Upper lobe of left lung (tissue), 6 donors: ENCODE measurements around the gene POFUT1. TPM values are rescaled to one million over a fixed set of nuclear protein-coding genes. Genes with fewer than 3 reads are reported as not detected.
A peak's percentile ranks its signal among the peaks of the same experiment; 100 is the strongest.

ENCODE experiments used
- ATAC-seq, 2 donors: fragments of 200-7000 bp; cut with Tn5 transposase; one replicate each; pipeline ENCODE4 v1.9.1; 2022; ENCODE audit warnings: mild to moderate bottlenecking in 2 of 2, moderate library complexity in 2 of 2; ENCODE audit not compliant: low FRiP score in 2 of 2
- DNase-seq, 2 donors: peaks; one replicate each; pipeline ENCODE4 v3.0.0-alpha.2; 2019 to 2020
- H3K27ac ChIP-seq, 4 donors: fragments of 200-600 bp; sonication (generic); one replicate each; pipeline ENCODE4 v1.5.1; 2016 to 2019
- H3K27me3 ChIP-seq, 4 donors: fragments of 200-600 bp; sonication (generic); one replicate each; pipeline ENCODE4 v1.5.1; 2017 to 2019
- H3K36me3 ChIP-seq, 4 donors: fragments of 200-600 bp; sonication (generic); one replicate each; pipeline ENCODE4 v1.5.1; 2016 to 2019
- H3K4me1 ChIP-seq, 4 donors: fragments of 200-600 bp; sonication (generic); one replicate each; pipeline ENCODE4 v1.5.1; 2018 to 2019
- H3K4me3 ChIP-seq, 4 donors: fragments of 200-600 bp; sonication (generic); one replicate each; pipeline ENCODE4 v1.5.1; 2017 to 2019; ENCODE audit warnings: mild to moderate bottlenecking in 2 of 4, moderate library complexity in 1 of 4
- H3K9me3 ChIP-seq, 4 donors: fragments of 200-600 bp; sonication (generic); one replicate each; pipeline ENCODE4 v1.5.1; 2018 to 2019
- EP300 ChIP-seq, 4 donors: sonication (generic); formaldehyde crosslinking; IDR thresholded peaks; one replicate each; pipeline ENCODE4 v1.5.1; 2017; ENCODE audit warnings: antibody characterized with exemption in 4 of 4, control low read depth in 2 of 4
- POLR2A ChIP-seq, 4 donors: fragments of 450-650 bp; IDR thresholded peaks; one replicate each; pipeline ENCODE4 v1.5.1; 2016 to 2017; ENCODE audit warnings: antibody characterized with exemption in 4 of 4, mild to moderate bottlenecking in 2 of 4
- POLR2AphosphoS5 ChIP-seq, 2 donors: sonication (generic); formaldehyde crosslinking; IDR thresholded peaks; one replicate each; pipeline ENCODE4 v1.5.1; 2017; ENCODE audit warnings: antibody characterized with exemption in 2 of 2
- WGBS, 2 donors: methylation state at CpG; one replicate each; pipeline ENCODE4 v1.1.5; 2017 to 2018; 5-methylcytosine and 5-hydroxymethylcytosine counted together
- total RNA-seq, 6 donors: library from RNA; depleted of rRNA in 4 of 6; stranded (reverse); fragments of >200 nt in 4 of 6; gene quantifications; one replicate each; pipeline versions ENCODE4 v1.1.0 to v1.2.1, GENCODE V29; 2016 to 2021
- TF ChIP-seq, protein P1 (sequence below), 6 experiments: fragments of 450-650 bp in 4 of 6; fragments of 200-600 bp in 2 of 6; sonication (generic) in 2 of 6; IDR thresholded peaks; one replicate each; pipeline ENCODE4 v1.5.1; 2016 to 2019; ENCODE audit warnings: antibody characterized with exemption in 6 of 6
- donor health status: DM: no; HTN: no; CAD: no; lungs with moderate emphysema.
- donor health status: DM: no; HTN: yes; CAD: no; lungs with severe emphysema.

POFUT1 gene
- total RNA-seq, 6 donors from 2014 or later: 12.6 to 31.5 (median 26.5) TPM

DNA sequence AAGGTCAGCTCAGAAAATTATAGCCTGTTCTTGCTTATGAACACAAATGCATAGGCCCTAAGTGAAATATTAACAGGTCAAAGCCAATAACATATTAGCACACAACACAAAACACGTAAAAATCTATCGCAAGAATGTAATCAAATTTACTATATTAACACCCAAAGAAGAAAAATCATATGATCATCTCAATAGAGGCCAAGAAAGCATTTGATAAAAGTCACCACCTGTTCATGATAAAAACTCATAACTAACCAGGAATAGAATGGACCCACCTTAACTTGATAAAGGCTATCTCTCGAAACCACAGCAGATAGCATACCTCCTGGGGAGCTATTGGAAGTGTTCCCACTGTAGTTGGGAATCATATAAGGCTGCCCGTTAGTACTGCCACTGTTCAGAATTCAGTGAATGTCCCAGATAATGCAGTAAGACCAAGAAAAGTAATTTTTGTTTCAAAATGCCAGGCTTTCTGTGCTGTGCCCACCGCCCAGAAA is 21.6 kb downstream of the POFUT1 start:
- Histone ChIP-seq H3K27ac (no peak overlapping the region), H3K36me3 (peaks cover 0 to 64% (median 30%) of the 10 kb centered on the region in 4 donors), H3K4me1 (peaks cover 20 to 35% (median 22%) of the 10 kb centered on the region in 4 donors), H3K9me3 (no peaks in the 10 kb centered on the region), H3K4me3 (no peak overlapping the region), H3K27me3 (no peaks in the 10 kb centered on the region)
- ATAC-seq (no peak), DNase-seq (no peak)
- 97 to 98% methylated on average over 5 of the region's 5 CpGs for WGBS, 2 donors
- no peak for TF ChIP-seq POLR2AphosphoS5 (IDR thresholded peaks at IDR 0.05)
- no peak for TF ChIP-seq EP300 (IDR thresholded peaks at IDR 0.05)
- TF ChIP-seq, protein P1, sequence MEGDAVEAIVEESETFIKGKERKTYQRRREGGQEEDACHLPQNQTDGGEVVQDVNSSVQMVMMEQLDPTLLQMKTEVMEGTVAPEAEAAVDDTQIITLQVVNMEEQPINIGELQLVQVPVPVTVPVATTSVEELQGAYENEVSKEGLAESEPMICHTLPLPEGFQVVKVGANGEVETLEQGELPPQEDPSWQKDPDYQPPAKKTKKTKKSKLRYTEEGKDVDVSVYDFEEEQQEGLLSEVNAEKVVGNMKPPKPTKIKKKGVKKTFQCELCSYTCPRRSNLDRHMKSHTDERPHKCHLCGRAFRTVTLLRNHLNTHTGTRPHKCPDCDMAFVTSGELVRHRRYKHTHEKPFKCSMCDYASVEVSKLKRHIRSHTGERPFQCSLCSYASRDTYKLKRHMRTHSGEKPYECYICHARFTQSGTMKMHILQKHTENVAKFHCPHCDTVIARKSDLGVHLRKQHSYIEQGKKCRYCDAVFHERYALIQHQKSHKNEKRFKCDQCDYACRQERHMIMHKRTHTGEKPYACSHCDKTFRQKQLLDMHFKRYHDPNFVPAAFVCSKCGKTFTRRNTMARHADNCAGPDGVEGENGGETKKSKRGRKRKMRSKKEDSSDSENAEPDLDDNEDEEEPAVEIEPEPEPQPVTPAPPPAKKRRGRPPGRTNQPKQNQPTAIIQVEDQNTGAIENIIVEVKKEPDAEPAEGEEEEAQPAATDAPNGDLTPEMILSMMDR (IDR thresholded peaks at IDR 0.05): no peak
- no peak for TF ChIP-seq POLR2A (IDR thresholded peaks at IDR 0.05)

DNA sequence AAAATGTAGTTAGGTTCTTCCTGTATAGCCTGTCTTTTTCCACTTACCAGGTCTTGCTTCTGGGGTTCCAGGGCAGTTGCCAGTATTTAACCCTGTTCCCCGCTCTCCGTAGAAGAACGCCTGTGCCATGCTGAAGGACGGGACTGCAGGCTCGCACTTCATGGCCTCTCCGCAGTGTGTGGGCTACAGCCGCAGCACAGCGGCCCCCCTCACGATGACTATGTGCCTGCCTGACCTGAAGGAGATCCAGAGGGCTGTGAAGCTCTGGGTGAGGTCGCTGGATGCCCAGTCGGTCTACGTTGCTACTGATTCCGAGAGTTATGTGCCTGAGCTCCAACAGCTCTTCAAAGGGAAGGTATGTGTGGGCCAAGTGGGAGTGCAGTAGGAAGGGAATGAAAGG is 23.0 kb downstream of the POFUT1 start:
- no peaks in the 10 kb centered on the region for H3K9me3 ChIP-seq
- peaks cover 20 to 35% (median 22%) of the 10 kb centered on the region in 4 donors for H3K4me1 ChIP-seq
- TF ChIP-seq EP300 (IDR thresholded peaks at IDR 0.05) (no peak), POLR2A (IDR thresholded peaks at IDR 0.05) (no peak), POLR2AphosphoS5 (IDR thresholded peaks at IDR 0.05) (no peak)
- TF ChIP-seq, protein P1 (IDR thresholded peaks at IDR 0.05): no peak
- DNase-seq (peak in 1 of 2 donors; percentile 33), ATAC-seq (peak in 1 of 2 donors; percentile 19)
- 96 to 98% methylated on average over 13 of the region's 13 CpGs for WGBS, 2 donors
- peaks cover 7 to 74% (median 43%) of the 10 kb centered on the region in 4 donors for H3K36me3 ChIP-seq
- H3K4me3 ChIP-seq: no peak overlapping the region
- H3K27ac ChIP-seq: no peak overlapping the region
- no peaks in the 10 kb centered on the region for H3K27me3 ChIP-seq

DNA sequence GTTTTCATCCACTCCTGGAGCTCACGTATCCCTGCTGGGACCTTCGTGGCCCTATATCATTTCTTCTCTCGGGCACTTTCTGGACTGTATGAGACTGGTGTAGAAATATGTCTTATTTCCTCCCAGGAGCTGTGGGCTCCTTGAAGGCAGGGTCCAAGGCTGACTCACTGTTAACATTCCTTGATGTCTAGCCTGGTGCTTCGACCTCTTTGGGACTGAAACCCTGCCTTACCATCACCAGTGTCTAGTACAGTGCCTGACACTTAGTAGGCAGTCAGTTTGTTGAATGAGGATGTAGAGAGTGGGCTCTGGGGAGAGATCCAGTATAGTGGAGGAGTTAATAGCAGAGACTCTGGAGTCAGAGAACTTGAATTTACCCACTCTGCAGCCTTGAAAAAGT is 23.6 kb downstream of the POFUT1 start:
- no peak for DNase-seq
- H3K9me3 ChIP-seq: no peaks in the 10 kb centered on the region
- ATAC-seq: no peak
- H3K27me3 ChIP-seq: no peaks in the 10 kb centered on the region
- 91 to 97% methylated on average over 4 of the region's 4 CpGs for WGBS, 2 donors
- peaks cover 7 to 80% (median 49%) of the 10 kb centered on the region in 4 donors for H3K36me3 ChIP-seq
- no peak overlapping the region for H3K27ac ChIP-seq
- peaks cover 20 to 35% (median 22%) of the 10 kb centered on the region in 4 donors for H3K4me1 ChIP-seq
- H3K4me3 ChIP-seq: no peak overlapping the region
- TF ChIP-seq, protein P1 (IDR thresholded peaks at IDR 0.05): no peak
- TF ChIP-seq EP300 (IDR thresholded peaks at IDR 0.05): no peak
- TF ChIP-seq POLR2AphosphoS5 (IDR thresholded peaks at IDR 0.05): no peak
- no peak for TF ChIP-seq POLR2A (IDR thresholded peaks at IDR 0.05)

DNA sequence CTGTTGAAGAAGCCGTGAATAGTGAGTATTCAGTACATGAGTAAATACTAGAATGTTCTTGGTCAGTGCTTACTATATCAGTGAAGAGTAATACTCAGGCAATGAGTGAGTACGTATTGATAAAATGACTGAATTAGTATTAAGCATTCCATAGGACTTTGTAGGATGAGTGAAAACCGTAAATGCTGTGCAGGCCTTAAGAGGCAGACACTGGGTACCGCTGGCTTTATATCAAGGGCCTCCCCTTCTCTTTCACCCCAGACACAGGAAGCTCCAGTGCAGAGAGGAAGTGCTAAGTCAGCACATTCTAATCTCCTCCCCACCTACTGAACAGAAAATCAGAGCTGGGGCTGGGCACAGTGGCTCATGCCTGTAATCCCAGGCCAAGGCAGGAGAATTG is 24.2 kb downstream of the POFUT1 start:
- no peak for TF ChIP-seq EP300 (IDR thresholded peaks at IDR 0.05)
- TF ChIP-seq POLR2AphosphoS5 (IDR thresholded peaks at IDR 0.05): no peak
- TF ChIP-seq, protein P1 (IDR thresholded peaks at IDR 0.05): no peak
- no peak for TF ChIP-seq POLR2A (IDR thresholded peaks at IDR 0.05)
- Histone ChIP-seq H3K27me3 (no peaks in the 10 kb centered on the region), H3K9me3 (no peaks in the 10 kb centered on the region), H3K27ac (peak overlapping the region in 3 of 4 donors; percentile 29 to 69 (median 50)), H3K4me1 (peaks cover 20 to 31% (median 22%) of the 10 kb centered on the region in 4 donors), H3K36me3 (peaks cover 7 to 86% (median 51%) of the 10 kb centered on the region in 4 donors), H3K4me3 (no peak overlapping the region)
- ATAC-seq (peak in 1 of 2 donors; percentile 46), DNase-seq (no peak)
- 59 to 64% methylated on average over 4 of the region's 4 CpGs for WGBS, 2 donors

DNA sequence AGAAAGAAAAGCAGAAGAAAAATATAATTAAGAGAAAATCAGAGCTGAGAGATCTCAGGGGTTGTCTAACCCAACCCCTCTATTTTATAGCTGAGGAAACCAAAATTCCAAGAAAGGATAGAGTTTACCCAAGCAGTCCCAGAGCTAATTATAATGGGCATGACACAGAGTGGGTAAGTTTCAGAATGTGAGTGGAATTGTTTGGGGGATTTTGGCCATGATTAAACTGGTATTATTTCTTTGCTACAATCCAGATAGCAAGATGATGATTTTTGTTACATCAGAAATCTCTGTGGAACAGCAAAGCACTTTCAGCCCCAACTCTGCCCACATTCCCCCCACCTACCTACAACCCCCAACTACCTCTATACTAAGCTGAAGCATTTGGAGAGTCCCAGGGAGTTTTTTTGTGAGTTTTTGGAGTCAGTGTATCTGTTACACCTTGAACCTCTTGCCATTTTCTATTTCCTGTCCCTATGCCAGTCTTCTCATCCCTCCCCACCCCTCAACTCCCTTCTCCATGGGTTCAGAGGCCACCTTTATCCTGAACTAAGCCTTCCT is 24.7 kb downstream of the POFUT1 start:
- no peaks in the 10 kb centered on the region for H3K27me3 ChIP-seq
- TF ChIP-seq POLR2A (IDR thresholded peaks at IDR 0.05) (no peak), EP300 (IDR thresholded peaks at IDR 0.05) (no peak), POLR2AphosphoS5 (IDR thresholded peaks at IDR 0.05) (no peak)
- TF ChIP-seq, protein P1 (IDR thresholded peaks at IDR 0.05): no peak
- no peak overlapping the region for H3K4me3 ChIP-seq
- ATAC-seq (no peak), DNase-seq (no peak)
- H3K36me3 ChIP-seq: peaks cover 7 to 90% (median 53%) of the 10 kb centered on the region in 4 donors
- H3K27ac ChIP-seq: peak overlapping the region in 3 of 4 donors; percentile 29 to 69 (median 50)
- no peaks in the 10 kb centered on the region for H3K9me3 ChIP-seq
- H3K4me1 ChIP-seq: peaks cover 16 to 26% (median 18%) of the 10 kb centered on the region in 4 donors
